ENCODE results near the gene HLA-A. TPM values are rescaled to one million over a fixed set of nuclear protein-coding genes. Genes with fewer than 3 reads are reported as not detected.

HLA-A gene
- total and polyA plus RNA-seq, 2 donors (not counting 3 experiments of a cell fraction or from before 2014, with no cell fraction given) = 294 to 822 TPM

DNA sequence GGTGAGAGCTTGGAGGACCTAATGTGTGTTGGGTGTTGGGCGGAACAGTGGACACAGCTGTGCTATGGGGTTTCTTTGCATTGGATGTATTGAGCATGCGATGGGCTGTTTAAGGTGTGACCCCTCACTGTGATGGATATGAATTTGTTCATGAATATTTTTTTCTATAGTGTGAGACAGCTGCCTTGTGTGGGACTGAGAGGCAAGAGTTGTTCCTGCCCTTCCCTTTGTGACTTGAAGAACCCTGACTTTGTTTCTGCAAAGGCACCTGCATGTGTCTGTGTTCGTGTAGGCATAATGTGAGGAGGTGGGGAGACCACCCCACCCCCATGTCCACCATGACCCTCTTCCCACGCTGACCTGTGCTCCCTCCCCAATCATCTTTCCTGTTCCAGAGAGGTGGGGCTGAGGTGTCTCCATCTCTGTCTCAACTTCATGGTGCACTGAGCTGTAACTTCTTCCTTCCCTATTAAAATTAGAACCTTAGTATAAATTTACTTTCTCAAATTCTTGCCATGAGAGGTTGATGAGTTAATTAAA, 3.0 kb downstream of the HLA-A start:
- Histone ChIP-seq H2AFZ (ENCODE audit: low read depth, low read length) (no peak overlapping the region), H3K79me2 (ENCODE audit: control insufficient read depth, insufficient read depth, low read length) (peaks cover 9% of the 10 kb centered on the region), H3K4me3 (replicated peaks in 1 of 3; ENCODE audit: insufficient read depth in 1 of 3, low read depth in 1 of 3, low read length in 3 of 3) (no peak overlapping the region), H3K4me1 (ENCODE audit: control insufficient read depth, extremely low read depth, insufficient read depth, low read length) (no peaks in the 10 kb centered on the region), H4K20me1 (replicated peaks; ENCODE audit: control insufficient read depth, extremely low read depth, insufficient read depth, low read length) (no peaks in the 10 kb centered on the region), H3K27ac (ENCODE audit: insufficient read depth, low read depth, low read length) (no peak overlapping the region), H3K27me3 (ENCODE audit: control insufficient read depth in 2 of 2, insufficient read depth in 2 of 2, low read length in 2 of 2) (no peaks in the 10 kb centered on the region), H3K9me3 (replicated peaks; ENCODE audit: control insufficient read depth, insufficient read depth, low read length) (no peaks in the 10 kb centered on the region), H3K9ac (replicated peaks; ENCODE audit: extremely low read depth, insufficient read depth, low read length) (no peak overlapping the region), H3K36me3 (ENCODE audit: control insufficient read depth in 2 of 2, extremely low read depth in 1 of 2, insufficient read depth in 2 of 2, low read length in 2 of 2) (peaks cover 0 to 12% of the 10 kb centered on the region in 2 experiments), H3K4me2 (ENCODE audit: insufficient read depth, low read length) (no peak overlapping the region), H3K9me1 (replicated peaks; ENCODE audit: control insufficient read depth, extremely low read depth, insufficient read depth, low read length) (no peaks in the 10 kb centered on the region)
- BruUV-seq (replicated peaks) = no TSS peak
- intact Hi-C loops (cut with micrococcal nuclease) = no loop called here
- no peak for FAIRE-seq
- POLR2A ChIA-PET = no interaction called here
- DNase-seq (ENCODE audit: low read depth, low spot score) = no peak
- no peak for TF ChIP-seq EZH2 (IDR thresholded peaks at IDR 0.05; ENCODE audit: borderline replicate concordance, low read depth, low read length, severe bottlenecking)
- no peak for TF ChIP-seq POLR2AphosphoS5 (IDR thresholded peaks at IDR 0.05; ENCODE audit: insufficient read depth, low read depth, low read length)
- TF ChIP-seq FOS (IDR thresholded peaks at IDR 0.05; ENCODE audit: borderline replicate concordance, insufficient read depth, low read length) = no peak
- no peak for TF ChIP-seq POLR2A (IDR thresholded peaks at IDR 0.05; ENCODE audit: low read depth, low read length)
- no peak for TF ChIP-seq JUN (IDR thresholded peaks at IDR 0.05; ENCODE audit: borderline replicate concordance, insufficient read depth, insufficient read length, low read depth)
- no peak for TF ChIP-seq MYC (IDR thresholded peaks at IDR 0.05; ENCODE audit: low read depth, low read length)
- TF ChIP-seq GATA2 (IDR thresholded peaks at IDR 0.05; ENCODE audit: insufficient read depth, insufficient read length, low read depth, low read length) = no peak
- no peak for TF ChIP-seq CTCF (IDR thresholded peaks at IDR 0.05; ENCODE audit: extremely low read depth in 1 of 2, insufficient read depth in 1 of 2, low read depth in 1 of 2, low read length in 2 of 2)
- no peak for TF ChIP-seq MAX (IDR thresholded peaks at IDR 0.05; ENCODE audit: insufficient read depth, insufficient read length)
- dilution Hi-C loops (cut with MboI; ENCODE audit: extremely low pct_ligation_motif_present, low sequenced_read_pairs) = no loop called here
- CTCF ChIA-PET = no interaction called here
